K562 (cell line): ENCODE data around the gene TOR3A. TPM values are rescaled to one million over a fixed set of nuclear protein-coding genes. Genes with fewer than 3 reads are reported as not detected.

ENCODE experiments used
- ATAC-seq: fragments of 200-7000 bp; cut with Tn5 transposase; 3 replicates; pipeline ENCODE4 v1.9.1; 2020; ENCODE audit warnings: moderate library complexity
- BruUV-seq: library from RNA; stranded (reverse); fragments of 400-500 nt; replicated peaks from 2 replicates; lab custom pipeline; 2021; lab: Mats Ljungman, UMichigan
- CTCF ChIA-PET: fragments of 300-600 bp; formaldehyde crosslinking; extraction: SDS; loops from one replicate; lab custom pipeline; 2021; ENCODE audit warnings: low intra/inter-chr PET ratio; lab: Yijun Ruan, JAX
- POLR2A ChIA-PET: fragments of 300-600, 350-650 bp; sonication (Branson Sonifier 250); formaldehyde crosslinking; extraction: SDS; loops from one replicate; lab custom pipeline; 2021; ENCODE audit warnings: antibody characterized with exemption, inconsistent platforms; lab: Yijun Ruan, JAX
- DNase-seq, 4 experiments: peaks; one replicate each; pipeline versions ENCODE4 v3.0.0 to v3.0.0-alpha.2; 2011 to 2018; ENCODE audit warnings: low spot score in 3 of 4, mixed read lengths in 3 of 4; ENCODE audit errors: extremely low read depth in 1 of 4
- FAIRE-seq: peaks from 2 replicates; lab custom pipeline; 2011; peaks lifted over from hg19 to GRCh38; lab: Jason Lieb, UNC
- H2AFZ ChIP-seq: 2 replicates; pipeline ENCODE4 v1.6.0; 2011; ENCODE audit warnings: low read depth, low read length, control low read depth, inconsistent platforms
- H3K27ac ChIP-seq: fragments of 200-600 bp; 3 replicates; pipeline ENCODE4 v1.8.0; 2011; ENCODE audit warnings: low read depth, mild to moderate bottlenecking, control low read depth, inconsistent platforms, low read length, moderate library complexity, mixed read lengths; ENCODE audit errors: extremely low read depth
- H3K27me3 ChIP-seq, 2 experiments: fragments of 300-600 bp in 1 of 2; 2 replicates in 1 of 2; 3 replicates in 1 of 2; pipeline versions ENCODE4 v1.6.0 to v1.8.0; 2011; ENCODE audit warnings: inconsistent platforms in 2 of 2, low read length in 2 of 2, mild to moderate bottlenecking in 1 of 2, mixed read lengths in 1 of 2, moderate library complexity in 1 of 2; ENCODE audit not compliant: control insufficient read depth in 2 of 2, insufficient read depth in 2 of 2
- H3K36me3 ChIP-seq: fragments of 300-600 bp; 3 replicates; pipeline ENCODE4 v1.8.0; 2011; ENCODE audit warnings: mild to moderate bottlenecking, low read length, inconsistent platforms; ENCODE audit not compliant: control insufficient read depth, insufficient read depth
- H3K4me1 ChIP-seq, 2 experiments: fragments of 200-600 bp in 1 of 2; replicated peaks in 1 of 2; 2 replicates in 1 of 2; 3 replicates in 1 of 2; pipeline versions ENCODE4 v1.5.1 to v1.8.0; 2011; ENCODE audit warnings: inconsistent platforms in 2 of 2, low read length in 2 of 2, mild to moderate bottlenecking in 1 of 2, mixed read lengths in 1 of 2, moderate library complexity in 1 of 2; ENCODE audit not compliant: control insufficient read depth in 2 of 2, insufficient read depth in 2 of 2
- H3K4me2 ChIP-seq: 2 replicates; pipeline ENCODE4 v1.6.1; 2011; ENCODE audit warnings: low read length, control low read depth, inconsistent platforms, mixed read lengths; ENCODE audit not compliant: insufficient read depth
- H3K4me3 ChIP-seq: fragments of 200-600 bp; sonication (generic), shearing (Covaris generic); 2 replicates; pipeline ENCODE4 v1.5.1; 2016; ENCODE audit warnings: control low read depth, inconsistent platforms
- H3K79me2 ChIP-seq: fragments of 200-600 bp; 3 replicates; pipeline ENCODE4 v1.8.0; 2011; ENCODE audit warnings: low read length, inconsistent platforms; ENCODE audit not compliant: control insufficient read depth, insufficient read depth
- H3K9ac ChIP-seq, 2 experiments: 2 replicates each; pipeline versions ENCODE4 v1.6.0 to v1.6.1; 2011; ENCODE audit warnings: low read depth in 2 of 2, low read length in 2 of 2, control low read depth in 1 of 2, inconsistent platforms in 1 of 2, mild to moderate bottlenecking in 1 of 2, mixed read lengths in 1 of 2; ENCODE audit not compliant: insufficient read depth in 1 of 2
- H3K9me1 ChIP-seq: one replicate; pipeline ENCODE4 v1.6.0; 2011; ENCODE audit warnings: inconsistent platforms, mild to moderate bottlenecking, low read length, moderate library complexity; ENCODE audit not compliant: control insufficient read depth, insufficient read depth
- H3K9me3 ChIP-seq: replicated peaks from 2 replicates; pipeline ENCODE4 v1.5.1; 2011; ENCODE audit warnings: low read depth, low read length, inconsistent platforms; ENCODE audit not compliant: control insufficient read depth, insufficient read depth
- H4K20me1 ChIP-seq: replicated peaks from 2 replicates; pipeline ENCODE4 v1.6.1; 2011; ENCODE audit warnings: low read length, inconsistent platforms, mixed read lengths; ENCODE audit not compliant: control insufficient read depth, insufficient read depth
- MBD2 ChIP-seq: sonication (generic); IDR thresholded peaks from 2 replicates; pipeline ENCODE4 v1.6.1; 2016; ENCODE audit warnings: low read depth, borderline replicate concordance
- RAD21 ChIP-seq, 2 experiments: fragments of 250-450 bp in 1 of 2; fragments of 450-650 bp in 1 of 2; sonication (Bioruptor Pico) in 1 of 2; formaldehyde crosslinking in 1 of 2; IDR thresholded peaks in 1 of 2; conservative IDR thresholded peaks in 1 of 2; 2 replicates each; pipeline versions ENCODE4 v1.4.0 to v1.8.0; 2020 to 2022; ENCODE audit warnings: mild to moderate bottlenecking in 2 of 2, moderate library complexity in 1 of 2
- SMARCE1 ChIP-seq: fragments of 450-650 bp; IDR thresholded peaks from 2 replicates; pipeline ENCODE4 v1.7.1; 2016; ENCODE audit warnings: mild to moderate bottlenecking
- SMC3 ChIP-seq: conservative IDR thresholded peaks from 2 replicates; pipeline ENCODE4 v1.6.1; 2011; ENCODE audit warnings: low read depth, low read length, improper control_type of control experiment; ENCODE audit not compliant: insufficient read depth
- SPI1 ChIP-seq: IDR thresholded peaks from 2 replicates; pipeline ENCODE4 v1.6.1; 2011; ENCODE audit warnings: low read depth, low read length, control low read depth, borderline replicate concordance
- ZBTB8A ChIP-seq: fragments of 450-650 bp; IDR thresholded peaks from 2 replicates; pipeline ENCODE4 v1.6.1; 2018; ENCODE audit warnings: mild to moderate bottlenecking, moderate library complexity; ENCODE audit not compliant: partially characterized antibody
- WGBS: fragments of 100-300 bp; shearing (Covaris generic); methylation state at CpG from one replicate; pipeline ENCODE4 v1.1.6; 2016; ENCODE audit warnings: low coverage, mixed read lengths; ENCODE audit not compliant: insufficient coverage; ENCODE audit errors: missing lambda C conversion rate; 5-methylcytosine and 5-hydroxymethylcytosine counted together
- in situ Hi-C: fragments of 300-500 bp; cut with MboI; formaldehyde crosslinking; loops from 4 replicates; pipeline ENCODE4 v1.15.0; 2018; ENCODE audit warnings: inconsistent platforms, mixed read lengths
- intact Hi-C: fragments of 100-400 bp; cut with micrococcal nuclease; formaldehyde crosslinking; loops from 2 replicates; pipeline ENCODE4 v1.14.2; 2022
- polyA plus RNA-seq, 8 experiments: library from polyadenylated mRNA; depleted of rRNA in 4 of 8; stranded (reverse) in 5 of 8; unstranded in 3 of 8; fragments of >200 nt; fragmentation: Nextera tagmentation in 2 of 8; fragmentation: Illumina TruSeq in 1 of 8; extraction: Ambion mirVana in 2 of 8; extraction: Trizol in 1 of 8; gene quantifications; 2 replicates each; pipeline versions ENCODE4 v1.2.1 to v1.2.3, GENCODE V29; 2011 to 2014; ENCODE audit warnings: inconsistent platforms in 1 of 8, missing spikeins in 1 of 8
- total RNA-seq, 7 experiments: library from RNA; depleted of rRNA in 6 of 7; stranded (reverse); fragments of >200 nt in 6 of 7; fragmentation: Illumina TruSeq in 2 of 7; extraction: Trizol in 2 of 7; gene quantifications; 2 replicates each; pipeline versions ENCODE4 v1.2.1 to v1.2.3, GENCODE V29; 2011 to 2021; ENCODE audit warnings: low replicate concordance in 1 of 7
- TF ChIP-seq, protein P1 (sequence below), 3 experiments: IDR thresholded peaks in 2 of 3; conservative IDR thresholded peaks in 1 of 3; 2 replicates each; pipeline ENCODE4 v1.5.1; 2011 to 2012; ENCODE audit warnings: low read length in 3 of 3, mild to moderate bottlenecking in 3 of 3, control low read depth in 2 of 3, improper control_type of control experiment in 1 of 3, inconsistent platforms in 1 of 3, low read depth in 1 of 3, mixed read lengths in 1 of 3, moderate library complexity in 1 of 3; ENCODE audit not compliant: insufficient read depth in 2 of 3
- TF ChIP-seq, protein P2 (sequence below): sonication (generic); formaldehyde crosslinking; IDR thresholded peaks from 2 replicates; pipeline ENCODE4 v1.8.1; 2023; ENCODE audit warnings: mild to moderate bottlenecking, missing genetic modification reagents

The TOR3A gene
- total and polyA plus RNA-seq, 9 of the 15 experiments (the other 6 are each of a cell fraction or from before 2014, with no cell fraction given): 7.9 to 94.5 (median 39.7) TPM

DNA sequence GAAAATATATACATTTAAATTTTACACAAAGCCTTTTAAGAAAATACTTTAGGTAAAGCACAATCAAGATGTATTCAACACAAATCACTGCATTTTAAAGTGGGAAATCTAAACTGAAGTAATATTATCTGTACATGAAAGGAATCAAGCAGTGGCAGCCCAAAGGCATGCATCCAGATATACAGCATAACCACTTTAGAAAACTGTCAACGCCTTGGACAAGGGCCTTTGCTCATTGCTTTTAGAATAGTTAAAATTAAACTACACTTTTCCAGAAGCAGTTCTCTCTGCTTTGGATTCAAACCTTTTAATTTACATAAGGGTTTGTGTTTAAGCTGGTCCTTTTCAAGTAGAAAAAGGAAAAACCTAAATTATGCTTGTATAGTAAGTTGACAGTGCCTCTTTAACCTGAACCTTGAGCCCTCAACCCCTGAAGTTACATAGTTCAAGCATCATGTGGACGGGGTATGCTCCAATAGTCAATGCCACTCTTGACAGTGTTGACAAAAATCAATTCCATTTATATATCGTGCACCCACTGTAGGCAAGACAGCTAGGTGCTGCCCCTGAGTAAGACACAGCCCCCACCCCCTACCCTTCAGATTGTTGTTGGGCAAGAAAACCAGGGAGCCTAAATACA, 22.9 kb downstream of the TOR3A start:
- Histone ChIP-seq H3K9ac (no peak overlapping the region), H4K20me1 (no peaks in the 10 kb centered on the region), H3K4me3 (no peak overlapping the region), H2AFZ (no peak overlapping the region), H3K36me3 (peaks cover 35% of the 10 kb centered on the region), H3K9me3 (no peaks in the 10 kb centered on the region), H3K27me3 (no peaks in the 10 kb centered on the region), H3K27ac (no peak overlapping the region), H3K79me2 (no peaks in the 10 kb centered on the region), H3K4me1 (no peaks in the 10 kb centered on the region), H3K4me2 (no peak overlapping the region)
- intact Hi-C loops: loop anchor here (5.0 kb wide), 1 partner anchor 88 kb away; no protein-coding TSS in a partner anchor
- POLR2A ChIA-PET: no interaction called here
- CTCF ChIA-PET: interaction anchor here (0.6 kb wide), 1 partner anchor 195 kb away, joined by 4 read pairs; no protein-coding TSS in a partner anchor
- no peak for ATAC-seq
- in situ Hi-C loops: no loop called here
- DNase-seq: no peak
- no peak for FAIRE-seq
- 80% methylated on average over 3 of the region's 3 CpGs for WGBS
- no TSS peak for BruUV-seq
- no peak for TF ChIP-seq SMARCE1
- TF ChIP-seq ZBTB8A: no peak
- no peak for TF ChIP-seq SPI1
- TF ChIP-seq, all 486 proteins: peak for 0
- no peaks in the 10 kb centered on the region for H3K9me1 ChIP-seq

DNA sequence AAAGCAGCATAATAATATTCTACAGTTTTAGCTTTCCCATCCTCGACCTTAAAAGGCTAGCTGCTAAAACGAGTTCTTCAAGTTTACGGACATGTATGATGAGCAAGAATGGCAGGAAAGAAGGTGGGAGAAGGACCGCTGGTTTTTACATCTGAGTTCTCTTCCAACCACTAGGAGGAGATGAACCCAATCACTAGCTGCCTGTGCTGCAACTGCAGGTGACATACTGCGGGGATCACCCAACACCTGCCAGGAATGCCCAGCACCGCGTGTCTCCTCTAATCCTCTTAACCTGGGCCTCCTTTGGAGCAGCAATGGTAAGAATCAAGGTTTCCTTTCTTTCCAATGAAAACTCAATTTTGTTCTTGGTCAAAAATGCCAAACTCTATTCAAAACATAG, 23.5 kb downstream of the TOR3A start:
- Histone ChIP-seq H3K9me1 (no peaks in the 10 kb centered on the region), H3K27me3 (no peaks in the 10 kb centered on the region), H2AFZ (no peak overlapping the region), H3K36me3 (peaks cover 41% of the 10 kb centered on the region), H4K20me1 (no peaks in the 10 kb centered on the region), H3K9ac (no peak overlapping the region), H3K79me2 (no peaks in the 10 kb centered on the region), H3K9me3 (no peaks in the 10 kb centered on the region), H3K4me2 (no peak overlapping the region), H3K4me3 (no peak overlapping the region), H3K4me1 (no peaks in the 10 kb centered on the region), H3K27ac (no peak overlapping the region)
- ChIA-PET CTCF (interaction anchor here (0.6 kb wide), 1 partner anchor 195 kb away, joined by 4 read pairs; no protein-coding TSS in a partner anchor), POLR2A (interaction anchor here (0.7 to 1.2 kb wide), 2 partner anchors 14 to 15 kb away, joined by 3 read pairs; no protein-coding TSS in a partner anchor)
- FAIRE-seq: no peak
- ATAC-seq: peak; percentile 82
- no TSS peak for BruUV-seq
- in situ Hi-C loops: no loop called here
- 52% methylated on average over 7 of the region's 7 CpGs for WGBS
- intact Hi-C loops: no loop called here
- peak; percentile 21 to 58 (median 48) for DNase-seq
- TF ChIP-seq, protein P1, sequence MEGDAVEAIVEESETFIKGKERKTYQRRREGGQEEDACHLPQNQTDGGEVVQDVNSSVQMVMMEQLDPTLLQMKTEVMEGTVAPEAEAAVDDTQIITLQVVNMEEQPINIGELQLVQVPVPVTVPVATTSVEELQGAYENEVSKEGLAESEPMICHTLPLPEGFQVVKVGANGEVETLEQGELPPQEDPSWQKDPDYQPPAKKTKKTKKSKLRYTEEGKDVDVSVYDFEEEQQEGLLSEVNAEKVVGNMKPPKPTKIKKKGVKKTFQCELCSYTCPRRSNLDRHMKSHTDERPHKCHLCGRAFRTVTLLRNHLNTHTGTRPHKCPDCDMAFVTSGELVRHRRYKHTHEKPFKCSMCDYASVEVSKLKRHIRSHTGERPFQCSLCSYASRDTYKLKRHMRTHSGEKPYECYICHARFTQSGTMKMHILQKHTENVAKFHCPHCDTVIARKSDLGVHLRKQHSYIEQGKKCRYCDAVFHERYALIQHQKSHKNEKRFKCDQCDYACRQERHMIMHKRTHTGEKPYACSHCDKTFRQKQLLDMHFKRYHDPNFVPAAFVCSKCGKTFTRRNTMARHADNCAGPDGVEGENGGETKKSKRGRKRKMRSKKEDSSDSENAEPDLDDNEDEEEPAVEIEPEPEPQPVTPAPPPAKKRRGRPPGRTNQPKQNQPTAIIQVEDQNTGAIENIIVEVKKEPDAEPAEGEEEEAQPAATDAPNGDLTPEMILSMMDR (IDR thresholded peaks at IDR 0.05 in 2 of 3, conservative IDR thresholded peaks at IDR 0.05 in 1 of 3; ENCODE audit: insufficient read depth in 2 of 3, low read depth in 1 of 3, low read length in 3 of 3): peak; percentile 43 to 72 (median 52)
- TF ChIP-seq, protein P2, sequence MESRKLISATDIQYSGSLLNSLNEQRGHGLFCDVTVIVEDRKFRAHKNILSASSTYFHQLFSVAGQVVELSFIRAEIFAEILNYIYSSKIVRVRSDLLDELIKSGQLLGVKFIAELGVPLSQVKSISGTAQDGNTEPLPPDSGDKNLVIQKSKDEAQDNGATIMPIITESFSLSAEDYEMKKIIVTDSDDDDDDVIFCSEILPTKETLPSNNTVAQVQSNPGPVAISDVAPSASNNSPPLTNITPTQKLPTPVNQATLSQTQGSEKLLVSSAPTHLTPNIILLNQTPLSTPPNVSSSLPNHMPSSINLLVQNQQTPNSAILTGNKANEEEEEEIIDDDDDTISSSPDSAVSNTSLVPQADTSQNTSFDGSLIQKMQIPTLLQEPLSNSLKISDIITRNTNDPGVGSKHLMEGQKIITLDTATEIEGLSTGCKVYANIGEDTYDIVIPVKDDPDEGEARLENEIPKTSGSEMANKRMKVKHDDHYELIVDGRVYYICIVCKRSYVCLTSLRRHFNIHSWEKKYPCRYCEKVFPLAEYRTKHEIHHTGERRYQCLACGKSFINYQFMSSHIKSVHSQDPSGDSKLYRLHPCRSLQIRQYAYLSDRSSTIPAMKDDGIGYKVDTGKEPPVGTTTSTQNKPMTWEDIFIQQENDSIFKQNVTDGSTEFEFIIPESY (CRISPR knock-in tag): 0 out of 2 replicates have a peak, but pooled peaks have one; percentile 23
- TF ChIP-seq SMC3 (peak; percentile 27; the same call in 1 of the 2 replicates), MBD2 (no peak), RAD21 (CRISPR knock-in tag; conservative IDR thresholded peaks at IDR 0.05 in 1 of 2, IDR thresholded peaks at IDR 0.05 in 1 of 2) (peak in 1 of 2 experiments; percentile 35; a peak in 2 of 4 replicates)
